ENCODE results near the gene ARL8B. TPM values are rescaled to one million over a fixed set of nuclear protein-coding genes. Genes with fewer than 3 reads are reported as not detected.

ARL8B gene
- total RNA-seq, 1 donor from 2014 or later, result 39.3 TPM

- Histone ChIP-seq H3K9ac (peak overlapping the region; percentile 65), H3K4me2 (peak overlapping the region; percentile 86), H2AFZ (replicated peaks) (peak overlapping the region; percentile 85), H3K9me3 (ENCODE audit: low read depth) (no peaks in the 10 kb centered on the region), H4K20me1 (ENCODE audit: low read depth) (peaks cover 15% of the 10 kb centered on the region), H3F3A (ENCODE audit: low read depth) (peaks cover 6% of the 10 kb centered on the region), H3K36me3 (no peaks in the 10 kb centered on the region), H3K79me2 (ENCODE audit: low read depth) (peaks cover 47% of the 10 kb centered on the region), H3K27ac (no peak overlapping the region), H3K4me3 (peak overlapping the region; percentile 75), H3K27me3 (peaks cover 20% of the 10 kb centered on the region), H3K4me1 (no peaks in the 10 kb centered on the region)
- Mint-ChIP-seq H3K27me3 (ENCODE audit: insufficient read depth, low read depth) (peaks cover 6% of the 10 kb centered on the region), H3K9me3 (no peaks in the 10 kb centered on the region), H3K27ac (peak overlapping the region; percentile 90), H3K36me3 (peaks cover 18% of the 10 kb centered on the region), H3K4me3 (peak overlapping the region; percentile 97), H3K4me1 (peaks cover 29% of the 10 kb centered on the region)
- peak; percentile 36 for DNase-seq (ENCODE audit: low spot score)
- TF ChIP-seq, protein P1, sequence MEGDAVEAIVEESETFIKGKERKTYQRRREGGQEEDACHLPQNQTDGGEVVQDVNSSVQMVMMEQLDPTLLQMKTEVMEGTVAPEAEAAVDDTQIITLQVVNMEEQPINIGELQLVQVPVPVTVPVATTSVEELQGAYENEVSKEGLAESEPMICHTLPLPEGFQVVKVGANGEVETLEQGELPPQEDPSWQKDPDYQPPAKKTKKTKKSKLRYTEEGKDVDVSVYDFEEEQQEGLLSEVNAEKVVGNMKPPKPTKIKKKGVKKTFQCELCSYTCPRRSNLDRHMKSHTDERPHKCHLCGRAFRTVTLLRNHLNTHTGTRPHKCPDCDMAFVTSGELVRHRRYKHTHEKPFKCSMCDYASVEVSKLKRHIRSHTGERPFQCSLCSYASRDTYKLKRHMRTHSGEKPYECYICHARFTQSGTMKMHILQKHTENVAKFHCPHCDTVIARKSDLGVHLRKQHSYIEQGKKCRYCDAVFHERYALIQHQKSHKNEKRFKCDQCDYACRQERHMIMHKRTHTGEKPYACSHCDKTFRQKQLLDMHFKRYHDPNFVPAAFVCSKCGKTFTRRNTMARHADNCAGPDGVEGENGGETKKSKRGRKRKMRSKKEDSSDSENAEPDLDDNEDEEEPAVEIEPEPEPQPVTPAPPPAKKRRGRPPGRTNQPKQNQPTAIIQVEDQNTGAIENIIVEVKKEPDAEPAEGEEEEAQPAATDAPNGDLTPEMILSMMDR (IDR thresholded peaks at IDR 0.05), result no peak
- TF ChIP-seq EZH2phosphoT487 (IDR thresholded peaks at IDR 0.05) (no peak), EZH2 (IDR thresholded peaks at IDR 0.05) (peak; percentile 23)
Measured at GRCh38 chr3:5188419-5189221, 66.5 kb downstream of the ARL8B start.

GRCh38 chr3:5190147-5190791, 68.2 kb downstream of the ARL8B start:
- H3K9me3 Mint-ChIP-seq, result no peaks in the 10 kb centered on the region

GRCh38 chr3:5191555-5192304, 69.6 kb downstream of the ARL8B start:
- Histone ChIP-seq H3K27me3 (peaks cover 7% of the 10 kb centered on the region), H3K4me1 (no peaks in the 10 kb centered on the region), H3K9ac (no peak overlapping the region), H3K9me3 (ENCODE audit: low read depth) (no peaks in the 10 kb centered on the region), H4K20me1 (ENCODE audit: low read depth) (peaks cover 8% of the 10 kb centered on the region), H3F3A (ENCODE audit: low read depth) (no peaks in the 10 kb centered on the region), H3K79me2 (ENCODE audit: low read depth) (peaks cover 53% of the 10 kb centered on the region), H3K27ac (no peak overlapping the region), H2AFZ (replicated peaks) (no peak overlapping the region), H3K4me2 (no peak overlapping the region), H3K36me3 (no peaks in the 10 kb centered on the region), H3K4me3 (no peak overlapping the region)
- DNase-seq (ENCODE audit: low spot score), result no peak
- Mint-ChIP-seq H3K36me3 (peaks cover 26% of the 10 kb centered on the region), H3K9me3 (no peaks in the 10 kb centered on the region), H3K4me3 (no peak overlapping the region), H3K27me3 (ENCODE audit: insufficient read depth, low read depth) (peaks cover 6% of the 10 kb centered on the region), H3K27ac (no peak overlapping the region), H3K4me1 (peaks cover 24% of the 10 kb centered on the region)
- TF ChIP-seq, protein P1 (IDR thresholded peaks at IDR 0.05), result no peak
- TF ChIP-seq EZH2 (IDR thresholded peaks at IDR 0.05) (no peak), EZH2phosphoT487 (IDR thresholded peaks at IDR 0.05) (no peak)

More at GRCh38 chr3:5190147-5190791, 68.2 kb downstream of the ARL8B start:
- H3K27ac Mint-ChIP-seq, result no peak overlapping the region
- peaks cover 53% of the 10 kb centered on the region for H3K79me2 ChIP-seq (ENCODE audit: low read depth)
- H3K36me3 Mint-ChIP-seq, result peaks cover 24% of the 10 kb centered on the region
- H3F3A ChIP-seq (ENCODE audit: low read depth), result peaks cover 6% of the 10 kb centered on the region
- H3K27ac ChIP-seq, result no peak overlapping the region
- no peak overlapping the region for H3K4me2 ChIP-seq
- DNase-seq (ENCODE audit: low spot score), result no peak
- no peak overlapping the region for H3K9ac ChIP-seq
- H3K27me3 ChIP-seq, result peaks cover 20% of the 10 kb centered on the region
- peaks cover 29% of the 10 kb centered on the region for H3K4me1 Mint-ChIP-seq
- H4K20me1 ChIP-seq (ENCODE audit: low read depth), result peaks cover 15% of the 10 kb centered on the region
- peaks cover 6% of the 10 kb centered on the region for H3K27me3 Mint-ChIP-seq (ENCODE audit: insufficient read depth, low read depth)
- no peaks in the 10 kb centered on the region for H3K4me1 ChIP-seq
- H3K36me3 ChIP-seq, result no peaks in the 10 kb centered on the region
- TF ChIP-seq, protein P1 (IDR thresholded peaks at IDR 0.05), result no peak
- TF ChIP-seq EZH2 (IDR thresholded peaks at IDR 0.05) (no peak), EZH2phosphoT487 (IDR thresholded peaks at IDR 0.05) (no peak)
- H3K9me3 ChIP-seq (ENCODE audit: low read depth), result no peaks in the 10 kb centered on the region
- H3K4me3 Mint-ChIP-seq, result peak overlapping the region; percentile 49
- H2AFZ ChIP-seq (replicated peaks), result no peak overlapping the region
- H3K4me3 ChIP-seq, result no peak overlapping the region
